Activated CD4-positive, alpha-beta T cell treated with anti-CD3 and anti-CD28 coated beads for 48 hours (primary cell): ENCODE measurements around the gene RBMS1.

Source experiments
- DNase-seq: peaks from one replicate; pipeline ENCODE4 v3.0.0-alpha.2; 2020

Gene RBMS1

DNA sequence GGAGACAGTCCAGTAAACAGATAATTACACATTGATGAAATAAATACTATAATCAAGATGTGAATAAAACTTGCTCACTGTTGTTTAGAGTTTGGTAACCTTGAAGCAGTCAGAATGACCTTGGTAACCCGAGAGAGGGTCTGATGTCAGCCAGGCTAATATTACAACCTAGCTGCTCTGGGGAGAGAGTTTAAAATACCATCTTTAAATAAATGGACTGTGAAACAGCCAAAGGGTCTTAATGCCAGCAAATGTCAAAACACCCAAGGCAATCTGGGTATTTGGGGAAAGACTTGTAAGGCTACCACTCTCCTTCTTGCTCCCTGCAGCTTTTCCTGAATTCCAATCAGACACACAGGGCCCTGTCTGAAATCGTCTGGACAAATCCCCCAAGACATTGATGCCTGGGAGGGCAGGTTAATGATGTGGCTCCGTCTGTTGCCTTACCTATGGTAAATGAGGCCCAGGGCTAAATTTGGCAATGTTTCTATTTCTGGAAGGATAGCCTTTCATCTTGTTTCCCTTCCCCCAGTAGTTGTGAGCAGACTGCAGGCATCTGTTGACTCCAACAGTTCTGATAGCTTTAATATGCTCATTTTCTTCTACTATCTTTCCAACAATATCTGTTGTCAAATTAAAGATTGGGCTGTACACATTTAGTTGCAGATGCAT, 250.6 kb downstream of the RBMS1 start:
- DNase-seq, result no peak

DNA sequence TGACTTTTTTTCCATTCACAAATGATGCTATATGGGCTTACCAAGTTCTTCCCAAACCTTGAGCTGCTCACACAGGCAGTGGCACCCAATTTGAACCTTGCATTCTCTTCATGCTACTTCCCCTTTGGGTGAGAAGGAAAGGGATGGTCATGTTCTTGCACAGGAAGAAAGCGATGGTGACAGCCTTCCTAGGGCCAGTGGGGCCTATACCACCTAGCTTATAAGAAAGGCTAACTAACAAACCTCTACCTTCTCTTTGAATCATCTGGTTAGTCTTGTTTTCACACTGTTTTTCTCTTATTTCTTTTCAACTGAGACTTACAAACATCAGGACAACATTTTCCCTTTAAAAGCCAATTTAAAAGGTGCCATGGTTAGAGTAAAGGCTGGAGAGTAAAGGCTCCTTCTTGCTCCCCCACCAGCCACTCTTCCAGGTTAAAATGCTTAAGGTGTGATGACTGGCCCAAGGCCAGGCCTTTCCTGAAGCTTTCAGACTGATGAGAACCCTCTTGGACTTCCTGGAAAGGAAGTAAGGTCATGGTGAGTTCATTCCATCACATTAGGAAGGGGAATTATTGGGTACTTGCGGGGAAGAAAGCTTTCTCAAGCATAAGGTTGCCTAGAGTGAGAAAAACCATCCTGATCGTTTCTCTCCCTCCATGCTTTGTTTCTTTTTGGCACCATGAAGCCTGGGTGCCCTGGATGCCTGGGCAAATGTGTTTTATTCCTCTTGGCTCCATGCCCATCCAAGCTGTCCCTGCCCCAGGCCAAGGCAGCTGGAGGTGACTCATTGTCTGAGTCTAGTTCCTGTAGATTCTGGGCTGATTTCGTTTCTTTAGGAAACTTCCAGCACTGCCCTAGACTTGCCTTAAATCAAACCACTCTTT, 252.1 kb downstream of the RBMS1 start:
- no peak for DNase-seq

DNA sequence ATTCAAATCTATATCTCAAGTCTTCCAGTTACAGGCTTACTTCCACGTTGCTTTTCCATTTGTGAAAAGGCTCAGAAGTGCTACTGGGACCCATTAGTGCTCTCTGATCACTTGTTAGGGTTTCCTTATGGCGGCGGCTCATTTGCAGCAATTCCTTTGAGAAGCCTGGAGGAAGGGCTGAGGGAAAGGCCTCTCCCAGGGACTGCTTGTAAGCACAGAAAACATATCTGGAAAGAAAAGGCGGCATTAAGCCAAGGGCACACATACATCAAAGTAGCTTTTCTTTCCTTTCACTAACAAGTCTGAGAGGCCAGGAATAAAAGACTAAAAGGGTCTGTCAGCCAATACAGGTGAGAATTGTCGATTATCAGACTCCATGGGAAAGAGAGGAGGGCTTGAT, 254.2 kb downstream of the RBMS1 start:
- DNase-seq, result no peak

DNA sequence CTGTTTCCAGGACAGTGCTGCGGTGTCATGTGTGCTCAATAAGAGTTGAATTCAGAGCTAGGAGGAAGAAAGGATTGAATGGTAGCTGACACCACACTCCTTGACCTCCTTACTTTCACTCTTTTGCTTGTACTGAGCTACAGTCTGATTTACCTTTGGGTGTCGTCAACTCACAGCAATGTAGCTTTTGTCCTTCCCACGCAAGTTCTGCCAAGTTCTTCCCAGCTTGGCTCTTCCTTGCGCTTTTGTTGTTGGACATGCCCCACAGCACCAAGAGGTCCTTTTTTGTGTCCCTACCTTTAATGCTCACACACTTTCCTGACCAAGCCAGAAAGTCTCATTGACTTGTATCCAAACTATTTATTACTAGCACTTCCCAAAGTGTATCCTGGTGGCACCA, 255.2 kb downstream of the RBMS1 start:
- no peak for DNase-seq

DNA sequence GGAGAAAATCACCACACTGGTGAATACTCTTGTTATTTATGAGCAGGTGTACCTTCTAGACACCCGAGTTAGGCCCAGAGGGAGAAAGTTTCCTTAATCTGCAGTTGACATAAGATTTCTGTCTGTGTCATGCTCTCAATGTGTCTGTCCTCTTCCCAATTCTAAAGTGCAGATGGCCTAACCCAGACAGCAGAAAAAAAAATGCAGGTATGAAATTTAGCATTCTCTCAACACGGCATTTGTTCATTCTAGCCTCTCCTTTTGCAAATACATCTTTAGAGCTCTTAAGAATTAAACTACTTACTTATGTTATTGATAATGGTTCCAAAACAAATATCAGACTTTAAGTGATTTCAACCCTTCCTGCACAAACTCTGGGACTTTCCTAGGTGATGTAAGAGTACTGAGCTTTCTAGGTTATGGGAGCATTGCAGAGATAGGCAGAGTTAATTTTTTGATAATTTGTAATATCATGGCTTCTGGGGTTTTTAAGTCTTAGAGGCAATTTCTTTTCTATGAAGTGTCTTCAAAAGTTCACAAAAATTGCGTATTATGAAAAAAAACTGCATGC, 260.6 kb downstream of the RBMS1 start:
- no peak for DNase-seq

DNA sequence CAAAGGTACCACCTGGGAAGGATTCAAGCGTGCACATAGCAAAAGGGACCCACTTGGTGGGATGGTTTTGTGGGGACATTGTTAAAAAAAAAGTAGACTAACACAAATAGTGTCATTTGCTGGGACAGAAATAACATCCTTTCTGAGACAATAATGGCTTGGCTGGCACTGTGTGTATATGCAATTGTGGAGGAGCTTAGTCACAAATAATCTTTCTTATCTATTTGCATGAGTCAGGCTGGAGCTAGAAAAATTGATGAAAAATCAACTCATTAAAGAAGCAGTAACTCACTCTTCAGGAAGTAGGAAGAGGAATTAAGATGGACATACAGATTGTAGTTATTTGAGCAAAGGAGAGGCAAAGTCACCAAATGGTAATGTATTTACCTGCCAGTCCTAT, 264.0 kb downstream of the RBMS1 start:
- DNase-seq, result no peak

DNA sequence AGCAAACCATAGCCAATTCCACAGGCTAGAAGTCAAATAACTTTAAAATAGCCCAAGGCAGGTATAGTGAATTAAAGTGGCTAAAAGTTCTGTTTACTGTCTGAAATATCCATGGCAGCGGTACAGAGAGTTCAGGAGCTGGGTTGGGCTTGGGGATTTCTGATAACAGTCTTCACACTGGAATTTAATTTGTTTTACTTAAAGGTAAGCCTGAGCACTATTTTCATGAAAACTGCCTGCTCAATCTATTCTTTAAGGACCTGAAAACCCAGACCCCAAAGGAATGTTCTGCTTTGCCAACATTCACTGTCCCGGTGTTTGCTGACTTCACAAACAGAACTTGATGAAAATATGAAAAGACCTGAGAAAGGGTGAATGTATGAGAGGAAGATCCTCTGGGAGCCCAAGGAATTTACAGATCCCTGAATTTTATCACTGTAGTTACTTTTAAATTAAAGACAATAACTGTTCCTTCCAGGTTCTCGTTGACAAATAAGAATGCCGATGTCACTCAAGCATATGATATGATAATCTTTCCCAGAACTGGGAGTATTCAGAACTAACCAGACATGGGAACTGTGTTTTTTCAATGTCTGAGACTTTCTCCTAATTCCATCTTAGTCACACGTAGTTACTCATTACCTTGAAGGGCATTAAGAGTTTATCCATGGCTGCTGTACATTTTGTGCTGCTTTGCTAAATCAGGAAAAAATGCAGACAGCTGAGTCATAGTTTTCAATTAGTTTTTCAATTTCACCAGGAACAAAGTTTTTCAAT, 265.3 kb downstream of the RBMS1 start:
- DNase-seq, result no peak

DNA sequence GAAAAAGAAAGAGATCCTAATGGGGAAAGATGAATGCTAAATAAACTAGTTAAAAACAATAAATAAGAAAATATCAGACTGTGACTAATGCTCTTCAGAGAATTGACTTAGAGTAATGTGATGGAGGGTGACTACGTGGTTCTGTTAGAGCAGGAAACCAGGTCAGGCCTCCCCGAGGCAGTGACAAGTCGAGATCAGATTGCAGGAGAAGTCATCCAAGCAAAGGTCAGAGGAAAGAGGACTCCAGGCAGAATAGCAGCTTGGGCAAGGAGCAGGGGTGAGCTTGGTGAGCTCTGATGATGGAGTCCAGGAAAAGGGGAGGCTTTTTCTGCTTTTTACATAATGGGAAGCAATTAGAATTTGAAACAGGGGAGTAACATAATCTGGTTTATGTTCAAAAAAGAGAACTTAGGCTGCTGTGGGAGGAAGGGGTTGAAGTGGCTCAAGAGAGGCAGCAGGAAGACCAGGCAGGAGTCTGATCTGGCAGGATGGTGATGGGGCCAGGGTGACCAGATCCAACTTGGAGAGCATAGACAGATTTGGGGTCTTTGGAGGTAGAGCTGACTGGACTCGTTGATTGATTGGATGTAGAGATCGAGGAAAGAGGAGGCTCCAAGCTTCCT, 266.2 kb downstream of the RBMS1 start:
- DNase-seq, result no peak

DNA sequence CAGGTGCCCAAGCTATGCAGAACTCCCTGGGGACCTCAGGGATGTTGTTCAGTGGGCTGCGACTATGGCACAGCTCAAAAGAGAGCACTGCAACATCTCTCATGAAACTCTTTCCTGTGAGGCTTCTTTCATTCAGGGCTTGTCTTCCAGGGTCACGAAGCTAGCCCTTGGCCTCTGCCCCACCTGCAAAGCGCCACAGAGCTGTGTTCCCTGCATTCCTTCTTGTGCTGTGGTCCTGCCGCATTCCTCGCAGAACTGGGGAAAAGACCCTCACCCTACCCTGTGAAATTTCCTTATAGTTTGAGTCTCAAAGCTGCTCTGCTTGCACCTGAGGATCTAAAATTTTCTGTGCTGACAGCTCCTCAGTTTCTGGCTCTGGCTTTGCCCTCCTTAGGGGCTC, 267.2 kb downstream of the RBMS1 start:
- no peak for DNase-seq

DNA sequence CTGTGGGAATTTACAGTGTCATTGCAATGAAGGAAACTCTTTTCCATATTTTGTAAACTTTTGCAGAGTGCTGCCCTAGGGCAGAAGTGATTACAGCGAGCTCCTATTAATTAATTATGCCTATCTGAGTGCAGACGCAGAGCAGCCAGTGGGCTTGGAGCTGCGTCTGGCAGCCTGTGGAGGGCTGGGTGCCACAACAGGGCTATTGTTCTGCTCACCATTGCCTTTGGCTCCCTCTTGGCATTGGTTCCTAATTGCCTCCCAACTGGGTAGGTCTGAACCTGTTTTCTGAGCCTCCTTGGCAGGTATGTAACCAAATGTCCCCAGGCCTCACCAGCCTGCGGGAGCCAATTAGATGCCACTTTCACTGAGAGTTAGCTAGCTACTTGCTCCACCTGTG, 267.9 kb downstream of the RBMS1 start:
- DNase-seq, result no peak

DNA sequence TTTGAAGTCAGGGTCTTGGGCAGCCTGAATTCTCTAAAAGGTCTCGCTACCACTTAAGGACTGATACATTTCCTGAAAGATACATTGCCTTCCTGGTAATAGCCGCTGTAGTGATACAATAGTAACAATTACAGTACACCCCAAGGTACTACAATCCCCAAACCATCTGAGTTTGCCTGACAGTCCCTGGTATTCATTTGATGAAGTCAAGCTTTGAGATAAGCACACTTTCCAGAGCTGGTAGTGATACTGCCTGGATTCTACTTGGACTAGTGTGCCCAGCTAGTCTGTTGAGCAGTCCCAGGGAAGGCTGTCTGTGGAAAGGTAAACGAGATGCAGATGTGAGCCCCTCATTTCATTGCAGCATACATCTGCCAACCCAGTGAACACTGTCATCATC, 269.1 kb downstream of the RBMS1 start:
- no peak for DNase-seq

DNA sequence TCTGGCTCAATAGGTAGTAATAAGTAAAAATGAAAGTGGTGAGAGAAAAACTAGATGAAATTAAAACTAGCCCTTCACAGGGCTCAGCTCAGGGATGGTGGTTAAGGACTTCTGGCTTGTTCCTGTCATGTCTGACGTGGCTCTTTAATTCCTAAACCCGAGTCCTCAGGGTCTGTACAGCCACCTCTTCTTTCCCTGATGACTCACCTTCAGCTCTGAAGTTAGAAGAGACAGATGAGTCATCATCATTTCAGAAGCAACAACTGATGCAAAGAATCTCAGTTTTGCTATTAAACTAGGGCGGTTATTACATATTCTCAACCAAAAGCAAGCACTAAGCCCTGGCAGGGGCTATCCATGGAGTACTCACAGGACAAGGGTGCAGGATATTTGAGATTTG, 269.5 kb downstream of the RBMS1 start:
- peak; percentile 32 for DNase-seq

DNA sequence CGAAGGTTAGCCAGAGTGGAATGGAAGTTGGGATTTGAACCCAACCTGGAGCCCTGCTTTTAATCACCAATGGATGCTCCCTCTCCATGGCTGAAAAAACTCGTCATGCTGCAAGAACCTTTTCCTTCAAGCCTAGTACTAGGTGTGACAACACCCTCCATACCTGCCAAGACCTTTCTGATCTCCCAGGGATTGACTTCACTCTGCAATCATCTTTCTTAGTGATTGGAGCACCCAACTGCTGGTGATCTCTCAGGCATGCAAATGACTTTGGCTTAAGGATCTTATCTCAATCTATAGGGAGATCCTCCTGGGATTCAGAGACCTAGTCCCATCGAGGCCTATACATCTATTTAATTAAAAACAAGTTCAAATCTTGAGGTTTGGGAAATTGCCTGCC, 270.0 kb downstream of the RBMS1 start:
- DNase-seq, result no peak

DNA sequence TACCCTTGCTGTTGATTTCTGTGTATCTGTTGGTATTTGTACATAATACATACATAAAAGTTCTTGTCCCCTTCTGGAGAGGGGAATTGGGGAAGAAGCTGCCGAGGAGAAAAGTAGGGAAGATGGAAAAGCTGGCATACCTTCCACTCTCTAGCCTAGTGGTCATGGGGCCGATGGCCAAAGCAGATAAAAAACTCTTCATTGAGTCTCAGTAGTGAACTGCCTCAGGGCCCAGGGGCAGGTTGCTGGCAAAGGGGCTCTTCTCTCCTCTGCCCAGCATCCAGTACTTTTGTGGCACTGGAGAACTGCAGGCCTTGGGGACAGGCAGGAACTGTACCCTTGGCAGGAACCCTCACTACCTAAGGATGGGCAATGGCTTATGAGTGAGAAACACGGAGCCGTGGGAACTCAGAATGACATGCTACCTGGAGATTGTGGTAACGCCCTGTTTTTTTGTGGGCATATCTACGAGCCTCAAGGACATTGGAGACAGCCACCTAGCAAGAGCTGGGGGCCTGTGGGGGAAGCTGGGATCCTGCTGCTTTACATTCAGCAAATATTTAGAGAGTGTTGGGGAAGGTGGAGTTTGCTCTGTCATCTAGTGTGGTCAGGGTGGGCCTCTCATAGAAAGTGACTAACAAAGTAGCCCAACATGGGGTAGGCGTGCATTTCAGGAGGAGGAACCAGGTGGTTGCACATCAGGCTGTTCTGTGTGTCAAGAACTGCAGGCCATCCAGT, 270.9 kb downstream of the RBMS1 start:
- DNase-seq, result peak; percentile 22
